Adrenal gland (tissue), 12 donors: ENCODE results near the gene RELN. TPM values are rescaled to one million over a fixed set of nuclear protein-coding genes. Genes with fewer than 3 reads are reported as not detected.

ENCODE experiments used
- DNase-seq, 7 donors: peaks; one replicate each; pipeline ENCODE4 v3.0.0-alpha.2; 2019 to 2020
- H3K27ac ChIP-seq, 5 donors: fragments of 200-600 bp; sonication (generic) in 4 of 5; 1 replicate in 3 of 5; 2 replicates in 2 of 5; pipeline versions ENCODE4 v1.5.1 to v1.8.0; 2016 to 2020; ENCODE audit warnings: mild to moderate bottlenecking in 1 of 5
- H3K27me3 ChIP-seq: fragments of 200-600 bp; 2 replicates; pipeline ENCODE4 v1.8.0; 2021
- H3K36me3 ChIP-seq, 2 donors: fragments of 200-600 bp; replicated peaks in 1 of 2; 1 replicate in 1 of 2; 2 replicates in 1 of 2; pipeline versions ENCODE4 v1.5.1 to v1.8.0; 2018 to 2022
- H3K4me1 ChIP-seq, 2 donors: fragments of 200-600 bp; replicated peaks in 1 of 2; 1 replicate in 1 of 2; 2 replicates in 1 of 2; pipeline versions ENCODE4 v1.5.1 to v1.8.0; 2018 to 2021
- H3K4me3 ChIP-seq, 4 donors: fragments of 200-600 bp; sonication (generic) in 3 of 4; one replicate each; pipeline ENCODE4 v1.5.1; 2016 to 2018
- H3K9me3 ChIP-seq, 3 donors: fragments of 200-600 bp; sonication (generic) in 1 of 3; replicated peaks in 1 of 3; 1 replicate in 2 of 3; 2 replicates in 1 of 3; pipeline versions ENCODE4 v1.5.1 to v1.8.0; 2016 to 2021
- POLR2A ChIP-seq, 2 donors: fragments of 450-650 bp; IDR thresholded peaks; one replicate each; pipeline ENCODE4 v1.6.1; 2017; ENCODE audit warnings: antibody characterized with exemption in 2 of 2, mild to moderate bottlenecking in 2 of 2, moderate library complexity in 1 of 2
- WGBS, 4 donors: extraction: QIAGEN DNeasy Blood & Tissue Kit in 2 of 4; methylation state at CpG; one replicate each; pipeline versions ENCODE4 v1.1.5 to v1.1.7; 2013 to 2017; 5-methylcytosine and 5-hydroxymethylcytosine counted together
- intact Hi-C, 2 donors: fragments of 100-400 bp; cut with DNase I; formaldehyde crosslinking; loops; one replicate each; pipeline versions ENCODE4 v1.14.1 to v1.15.0; 2022 to 2023
- polyA plus RNA-seq, 3 donors: library from polyadenylated mRNA; stranded (reverse); fragments of 200-250 nt in 2 of 3; fragments of 350-450 nt in 1 of 3; fragmentation: Illumina TruSeq in 1 of 3; extraction: RNeasy Lipid Tissue Mini Kit (QIAGEN cat#74804) in 1 of 3; gene quantifications; one replicate each; pipeline ENCODE4 v1.2.3, GENCODE V29; 2013 to 2014
- total RNA-seq, 9 donors: library from RNA; depleted of rRNA in 4 of 9; stranded (reverse); fragments of >200 nt in 4 of 9; fragments of 120-200 nt in 1 of 9; fragmentation: NEBNext Ultra II Directional in 1 of 9; extraction: Animal tissue kit (Norgen Biotek cat#: 25700) in 1 of 9; gene quantifications; one replicate each; pipeline versions ENCODE4 v1.1.0 to v1.2.4, GENCODE V29; 2013 to 2023
- TF ChIP-seq, protein P1 (sequence below), 6 experiments: fragments of 450-650 bp in 4 of 6; fragments of 200-600 bp in 2 of 6; sonication (generic) in 1 of 6; IDR thresholded peaks; 1 replicate in 5 of 6; 2 replicates in 1 of 6; pipeline versions ENCODE4 v1.5.1 to v1.8.0; 2016 to 2021; ENCODE audit warnings: antibody characterized with exemption in 6 of 6, mild to moderate bottlenecking in 2 of 6, moderate library complexity in 1 of 6
- donor health status: healthy with polysubstance abuse.
- donor health status: Bipolar disorder and iron deficiency.
- donor health status: DM: yes; HTN: yes; CAD: no.
- donor health status: DM: no; HTN: no; CAD: no.
- donor health status: DM: no; HTN: no; CAD: no.
- donor health status: DM: yes; HTN: yes; CAD: no.

The RELN gene
- total and polyA plus RNA-seq, 12 donors: 0.88 to 7.9 (median 2.3) TPM

DNA sequence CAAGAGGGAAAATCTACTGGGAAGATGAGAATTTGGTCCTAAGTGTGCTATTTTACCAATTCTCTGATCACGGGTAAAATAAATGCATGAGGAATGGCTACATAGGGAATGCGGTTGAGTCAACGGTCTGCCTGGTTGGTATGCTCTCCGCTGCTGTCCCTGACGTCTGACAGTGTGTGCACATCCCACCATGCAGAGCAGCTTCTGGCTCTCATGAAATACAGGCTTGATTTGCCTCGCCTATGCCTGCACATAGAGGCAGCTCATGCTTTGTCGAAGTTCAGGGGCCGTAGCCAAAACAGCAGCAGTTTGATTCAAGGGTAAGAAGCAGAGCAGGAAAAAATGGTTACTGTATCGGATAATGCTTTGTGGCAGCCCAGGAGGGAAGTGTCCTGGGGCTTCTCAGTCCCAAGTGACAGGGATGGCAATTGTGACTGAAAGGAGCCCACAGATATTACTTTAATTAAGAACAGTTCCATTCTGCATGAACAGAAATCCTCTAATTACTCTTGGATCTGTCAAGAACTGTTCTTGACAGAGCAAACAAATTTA lies 275.0 kb downstream of the RELN start:
- WGBS, 4 donors: 68 to 80% (median 74%) methylated on average over 9 of the region's 9 CpGs
- intact Hi-C loops: no loop called here

DNA sequence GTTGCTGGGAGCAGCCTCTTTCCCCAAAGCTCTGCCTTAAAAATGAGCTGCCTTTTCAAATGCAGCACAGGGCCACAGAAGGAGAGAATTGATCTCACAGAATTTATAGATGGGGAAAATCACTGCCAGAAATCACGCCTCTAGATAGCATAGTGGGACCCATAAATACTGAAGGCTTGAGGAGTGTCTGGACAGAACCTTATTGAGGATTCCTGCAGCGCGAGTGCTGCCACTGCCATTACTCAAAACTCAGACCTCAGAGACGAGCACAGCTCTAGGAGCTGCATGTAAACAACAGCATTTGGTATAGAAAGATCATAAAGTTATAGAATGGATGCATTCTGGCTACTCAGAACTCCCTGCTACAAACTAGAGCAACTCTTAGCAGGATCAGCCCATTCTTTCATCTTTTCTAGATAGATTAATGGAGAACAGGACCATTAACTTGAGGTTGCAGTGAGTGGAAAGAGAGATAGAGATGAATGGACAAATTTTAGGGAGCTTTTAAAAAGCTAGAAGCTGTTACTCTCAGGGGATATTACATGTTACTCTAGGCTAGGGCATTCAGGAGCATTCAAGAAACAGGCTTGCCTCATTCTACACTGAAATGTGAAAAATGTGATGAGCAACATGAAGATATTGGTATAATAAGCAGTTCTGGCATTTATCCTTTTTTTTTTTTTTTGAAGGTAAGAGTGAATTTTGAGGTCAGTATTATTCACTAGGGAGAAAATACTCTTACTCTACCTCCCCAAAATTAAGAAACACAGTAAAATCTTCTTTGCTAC lies 276.3 kb downstream of the RELN start:
- intact Hi-C loops: no loop called here
- no peaks in the 10 kb centered on the region for H3K4me1 ChIP-seq
- H3K27ac ChIP-seq: no peak overlapping the region
- no peaks in the 10 kb centered on the region for H3K9me3 ChIP-seq
- H3K36me3 ChIP-seq: no peaks in the 10 kb centered on the region
- no peak for DNase-seq
- TF ChIP-seq POLR2A (IDR thresholded peaks at IDR 0.05): no peak
- TF ChIP-seq, protein P1, sequence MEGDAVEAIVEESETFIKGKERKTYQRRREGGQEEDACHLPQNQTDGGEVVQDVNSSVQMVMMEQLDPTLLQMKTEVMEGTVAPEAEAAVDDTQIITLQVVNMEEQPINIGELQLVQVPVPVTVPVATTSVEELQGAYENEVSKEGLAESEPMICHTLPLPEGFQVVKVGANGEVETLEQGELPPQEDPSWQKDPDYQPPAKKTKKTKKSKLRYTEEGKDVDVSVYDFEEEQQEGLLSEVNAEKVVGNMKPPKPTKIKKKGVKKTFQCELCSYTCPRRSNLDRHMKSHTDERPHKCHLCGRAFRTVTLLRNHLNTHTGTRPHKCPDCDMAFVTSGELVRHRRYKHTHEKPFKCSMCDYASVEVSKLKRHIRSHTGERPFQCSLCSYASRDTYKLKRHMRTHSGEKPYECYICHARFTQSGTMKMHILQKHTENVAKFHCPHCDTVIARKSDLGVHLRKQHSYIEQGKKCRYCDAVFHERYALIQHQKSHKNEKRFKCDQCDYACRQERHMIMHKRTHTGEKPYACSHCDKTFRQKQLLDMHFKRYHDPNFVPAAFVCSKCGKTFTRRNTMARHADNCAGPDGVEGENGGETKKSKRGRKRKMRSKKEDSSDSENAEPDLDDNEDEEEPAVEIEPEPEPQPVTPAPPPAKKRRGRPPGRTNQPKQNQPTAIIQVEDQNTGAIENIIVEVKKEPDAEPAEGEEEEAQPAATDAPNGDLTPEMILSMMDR (IDR thresholded peaks at IDR 0.05): no peak
- no peak overlapping the region for H3K4me3 ChIP-seq
- no peaks in the 10 kb centered on the region for H3K27me3 ChIP-seq
- WGBS, 4 donors: 53 to 60% (median 59%) methylated on average over 4 of the region's 4 CpGs

More for the DNA sequence above, 275.0 kb downstream of the RELN start:
- TF ChIP-seq, protein P1 (IDR thresholded peaks at IDR 0.05): no peak
- no peak for TF ChIP-seq POLR2A (IDR thresholded peaks at IDR 0.05)
- Histone ChIP-seq H3K4me3 (no peak overlapping the region), H3K27me3 (no peaks in the 10 kb centered on the region), H3K9me3 (no peaks in the 10 kb centered on the region), H3K36me3 (no peaks in the 10 kb centered on the region), H3K4me1 (no peaks in the 10 kb centered on the region), H3K27ac (no peak overlapping the region)
- no peak for DNase-seq

DNA sequence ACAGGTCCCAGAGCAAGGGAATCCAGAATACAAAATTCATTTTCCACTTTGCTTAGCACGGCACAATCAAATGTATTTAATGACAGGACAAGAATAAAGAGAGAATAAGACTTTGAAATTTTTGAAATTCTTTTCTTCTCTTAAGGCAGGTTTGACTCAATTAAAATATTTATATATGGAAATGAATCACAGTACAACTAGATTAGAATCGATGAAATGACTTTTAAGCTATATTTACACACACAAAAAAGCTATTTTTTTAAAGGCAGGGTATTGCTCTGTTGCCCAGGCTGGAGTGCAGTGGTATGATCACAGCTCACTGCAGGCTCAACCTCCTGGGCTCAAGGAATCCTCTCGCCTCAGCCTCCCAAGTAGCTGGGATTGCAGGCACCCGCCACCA lies 278.0 kb downstream of the RELN start:
- no peak for DNase-seq
- H3K27ac ChIP-seq: no peak overlapping the region
- H3K36me3 ChIP-seq: no peaks in the 10 kb centered on the region
- 71 to 89% (median 81%) methylated on average over 4 of the region's 4 CpGs for WGBS, 4 donors
- TF ChIP-seq, protein P1 (IDR thresholded peaks at IDR 0.05): no peak
- no peak for TF ChIP-seq POLR2A (IDR thresholded peaks at IDR 0.05)
- H3K4me1 ChIP-seq: no peaks in the 10 kb centered on the region
- intact Hi-C loops: no loop called here
- no peaks in the 10 kb centered on the region for H3K9me3 ChIP-seq
- no peaks in the 10 kb centered on the region for H3K27me3 ChIP-seq
- no peak overlapping the region for H3K4me3 ChIP-seq

DNA sequence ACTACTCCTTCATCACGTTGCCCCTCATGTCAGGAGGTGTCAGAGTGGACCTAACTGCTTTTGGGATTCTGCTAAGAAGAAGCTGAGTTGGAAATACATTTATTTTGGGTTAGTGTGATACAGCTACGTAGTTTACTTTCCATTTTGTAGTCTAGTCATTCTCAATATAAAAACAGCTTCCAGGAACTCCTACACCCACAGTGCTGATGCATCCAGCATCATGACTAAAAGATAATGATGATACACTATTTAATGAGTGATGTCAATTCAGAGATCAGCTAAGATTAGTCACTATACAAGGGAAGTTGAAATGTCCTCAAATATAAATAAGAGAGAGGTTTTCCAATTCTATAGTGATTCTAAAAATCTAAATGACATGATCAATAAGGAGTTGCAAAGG lies 279.2 kb downstream of the RELN start:
- no peak for DNase-seq
- H3K4me1 ChIP-seq: no peaks in the 10 kb centered on the region
- intact Hi-C loops: no loop called here
- TF ChIP-seq POLR2A (IDR thresholded peaks at IDR 0.05): no peak
- TF ChIP-seq, protein P1 (IDR thresholded peaks at IDR 0.05): no peak
- no peaks in the 10 kb centered on the region for H3K27me3 ChIP-seq
- no peak overlapping the region for H3K27ac ChIP-seq
- H3K4me3 ChIP-seq: no peak overlapping the region
- 51 to 78% (median 54%) methylated on average over 2 of the region's 2 CpGs for WGBS, 4 donors
- H3K9me3 ChIP-seq: no peaks in the 10 kb centered on the region
- no peaks in the 10 kb centered on the region for H3K36me3 ChIP-seq
